IPS-18a (cell line): ENCODE measurements around the gene MRPL42.
"Not testable (repeated sequence)": the region's sequence is repeated elsewhere in the genome, so short reads cannot be mapped to it uniquely, and the experiment has no call there.

Source experiments
- H3K27ac ChIP-seq: one replicate; pipeline ENCODE4 v1.5.1; 2013; ENCODE audit warnings: low read length
- H3K27me3 ChIP-seq: one replicate; pipeline ENCODE4 v1.6.1; 2013; ENCODE audit warnings: mild to moderate bottlenecking, low read length; ENCODE audit not compliant: control insufficient read depth, insufficient read depth
- H3K36me3 ChIP-seq: one replicate; pipeline ENCODE4 v1.6.1; 2013; ENCODE audit warnings: low read depth, low read length; ENCODE audit not compliant: control insufficient read depth
- H3K4me1 ChIP-seq: one replicate; pipeline ENCODE4 v1.6.1; 2013; ENCODE audit warnings: low read depth, low read length; ENCODE audit not compliant: control insufficient read depth
- H3K4me3 ChIP-seq: one replicate; pipeline ENCODE4 v1.5.1; 2013; ENCODE audit warnings: low read length
- H3K9ac ChIP-seq: one replicate; pipeline ENCODE4 v1.6.1; 2013; ENCODE audit warnings: mild to moderate bottlenecking, low read length, moderate library complexity
- H3K9me3 ChIP-seq: one replicate; pipeline ENCODE4 v1.6.1; 2013; ENCODE audit warnings: low read depth, low read length; ENCODE audit not compliant: control insufficient read depth

Gene MRPL42

GRCh38 chr12:93467351-93468007, at the start of gene MRPL42:
TSS of gene MRPL42 (plus strand) at chr12:93467514. CDS start at chr12:93469286, 1,772 bp downstream.
- H3K9me3 ChIP-seq, result no peaks in the 10 kb centered on the region
- peaks cover 20% of the 10 kb centered on the region for H3K36me3 ChIP-seq
- H3K4me3 ChIP-seq, result peak within 1 kb of the TSS; percentile 100
- no peaks in the 10 kb centered on the region for H3K27me3 ChIP-seq
- peaks cover 6% of the 10 kb centered on the region for H3K4me1 ChIP-seq
- peak within 1 kb of the TSS; percentile 99 for H3K9ac ChIP-seq
- H3K27ac ChIP-seq, result peak within 1 kb of the TSS; percentile 98

- Histone ChIP-seq H3K4me3 (no peak overlapping the region), H3K9me3 (no peaks in the 10 kb centered on the region), H3K27ac (no peak overlapping the region), H3K36me3 (no peaks in the 10 kb centered on the region), H3K9ac (no peak overlapping the region), H3K27me3 (no peaks in the 10 kb centered on the region), H3K4me1 (peaks cover 7% of the 10 kb centered on the region)
Observed at GRCh38 chr12:93417967-93418480, 49.3 kb upstream of the MRPL42 start.

GRCh38 chr12:93419388-93420034, 47.8 kb upstream of the MRPL42 start:
- Histone ChIP-seq H3K4me3 (no peak overlapping the region), H3K27me3 (no peaks in the 10 kb centered on the region), H3K4me1 (peaks cover 16% of the 10 kb centered on the region), H3K9me3 (no peaks in the 10 kb centered on the region), H3K9ac (no peak overlapping the region), H3K27ac (no peak overlapping the region), H3K36me3 (no peaks in the 10 kb centered on the region)

- H3K4me3 ChIP-seq, result no peak overlapping the region
- no peaks in the 10 kb centered on the region for H3K36me3 ChIP-seq
- H3K9ac ChIP-seq, result no peak overlapping the region
- H3K27me3 ChIP-seq, result no peaks in the 10 kb centered on the region
- no peaks in the 10 kb centered on the region for H3K9me3 ChIP-seq
- H3K4me1 ChIP-seq, result peaks cover 20% of the 10 kb centered on the region
- H3K27ac ChIP-seq, result no peak overlapping the region
Observed at GRCh38 chr12:93422050-93422449, 45.3 kb upstream of the MRPL42 start.

- Histone ChIP-seq H3K27me3 (no peaks in the 10 kb centered on the region), H3K9ac (no peak overlapping the region), H3K9me3 (no peaks in the 10 kb centered on the region), H3K4me1 (peaks cover 17% of the 10 kb centered on the region), H3K4me3 (no peak overlapping the region), H3K36me3 (no peaks in the 10 kb centered on the region), H3K27ac (no peak overlapping the region)
Observed at GRCh38 chr12:93425736-93426411, 41.4 kb upstream of the MRPL42 start.

- Histone ChIP-seq H3K9ac (no peak overlapping the region), H3K4me1 (peaks cover 17% of the 10 kb centered on the region), H3K4me3 (no peak overlapping the region), H3K36me3 (no peaks in the 10 kb centered on the region), H3K27ac (no peak overlapping the region), H3K27me3 (no peaks in the 10 kb centered on the region), H3K9me3 (no peaks in the 10 kb centered on the region)
Observed at GRCh38 chr12:93426412-93426805, 40.9 kb upstream of the MRPL42 start.

GRCh38 chr12:93427779-93428564, 39.3 kb upstream of the MRPL42 start:
- Histone ChIP-seq H3K27ac (no peak overlapping the region), H3K4me1 (peaks cover 14% of the 10 kb centered on the region), H3K4me3 (no peak overlapping the region), H3K36me3 (no peaks in the 10 kb centered on the region), H3K27me3 (no peaks in the 10 kb centered on the region), H3K9me3 (no peaks in the 10 kb centered on the region), H3K9ac (no peak overlapping the region)

GRCh38 chr12:93429448-93429847, 37.9 kb upstream of the MRPL42 start:
- Histone ChIP-seq H3K9me3 (no peaks in the 10 kb centered on the region), H3K4me3 (no peak overlapping the region), H3K36me3 (no peaks in the 10 kb centered on the region), H3K27me3 (no peaks in the 10 kb centered on the region), H3K27ac (no peak overlapping the region), H3K4me1 (peaks cover 4% of the 10 kb centered on the region), H3K9ac (no peak overlapping the region)

- H3K36me3 ChIP-seq, result no peaks in the 10 kb centered on the region
- no peak overlapping the region for H3K4me3 ChIP-seq
- H3K9ac ChIP-seq, result no peak overlapping the region
- no peaks in the 10 kb centered on the region for H3K9me3 ChIP-seq
- H3K27ac ChIP-seq, result no peak overlapping the region
- H3K27me3 ChIP-seq, result no peaks in the 10 kb centered on the region
- H3K4me1 ChIP-seq, result peaks cover 4% of the 10 kb centered on the region
Observed at GRCh38 chr12:93429852-93430251, 37.5 kb upstream of the MRPL42 start.

- no peaks in the 10 kb centered on the region for H3K36me3 ChIP-seq
- H3K4me3 ChIP-seq, result no peak overlapping the region
- no peaks in the 10 kb centered on the region for H3K27me3 ChIP-seq
- H3K27ac ChIP-seq, result no peak overlapping the region
- H3K9me3 ChIP-seq, result no peaks in the 10 kb centered on the region
- H3K9ac ChIP-seq, result no peak overlapping the region
- peaks cover 4% of the 10 kb centered on the region for H3K4me1 ChIP-seq
Observed at GRCh38 chr12:93430280-93430679, 37.0 kb upstream of the MRPL42 start.

- not testable (repeated sequence) for H3K36me3 ChIP-seq, H3K27ac ChIP-seq, H3K4me3 ChIP-seq, H3K9ac ChIP-seq, H3K4me1 ChIP-seq, H3K9me3 ChIP-seq, H3K27me3 ChIP-seq
Observed at GRCh38 chr12:93432031-93432430, 35.3 kb upstream of the MRPL42 start.
